ENCODE results near the gene CABYR.

The CABYR gene, protein sequence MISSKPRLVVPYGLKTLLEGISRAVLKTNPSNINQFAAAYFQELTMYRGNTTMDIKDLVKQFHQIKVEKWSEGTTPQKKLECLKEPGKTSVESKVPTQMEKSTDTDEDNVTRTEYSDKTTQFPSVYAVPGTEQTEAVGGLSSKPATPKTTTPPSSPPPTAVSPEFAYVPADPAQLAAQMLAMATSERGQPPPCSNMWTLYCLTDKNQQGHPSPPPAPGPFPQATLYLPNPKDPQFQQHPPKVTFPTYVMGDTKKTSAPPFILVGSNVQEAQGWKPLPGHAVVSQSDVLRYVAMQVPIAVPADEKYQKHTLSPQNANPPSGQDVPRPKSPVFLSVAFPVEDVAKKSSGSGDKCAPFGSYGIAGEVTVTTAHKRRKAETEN

DNA sequence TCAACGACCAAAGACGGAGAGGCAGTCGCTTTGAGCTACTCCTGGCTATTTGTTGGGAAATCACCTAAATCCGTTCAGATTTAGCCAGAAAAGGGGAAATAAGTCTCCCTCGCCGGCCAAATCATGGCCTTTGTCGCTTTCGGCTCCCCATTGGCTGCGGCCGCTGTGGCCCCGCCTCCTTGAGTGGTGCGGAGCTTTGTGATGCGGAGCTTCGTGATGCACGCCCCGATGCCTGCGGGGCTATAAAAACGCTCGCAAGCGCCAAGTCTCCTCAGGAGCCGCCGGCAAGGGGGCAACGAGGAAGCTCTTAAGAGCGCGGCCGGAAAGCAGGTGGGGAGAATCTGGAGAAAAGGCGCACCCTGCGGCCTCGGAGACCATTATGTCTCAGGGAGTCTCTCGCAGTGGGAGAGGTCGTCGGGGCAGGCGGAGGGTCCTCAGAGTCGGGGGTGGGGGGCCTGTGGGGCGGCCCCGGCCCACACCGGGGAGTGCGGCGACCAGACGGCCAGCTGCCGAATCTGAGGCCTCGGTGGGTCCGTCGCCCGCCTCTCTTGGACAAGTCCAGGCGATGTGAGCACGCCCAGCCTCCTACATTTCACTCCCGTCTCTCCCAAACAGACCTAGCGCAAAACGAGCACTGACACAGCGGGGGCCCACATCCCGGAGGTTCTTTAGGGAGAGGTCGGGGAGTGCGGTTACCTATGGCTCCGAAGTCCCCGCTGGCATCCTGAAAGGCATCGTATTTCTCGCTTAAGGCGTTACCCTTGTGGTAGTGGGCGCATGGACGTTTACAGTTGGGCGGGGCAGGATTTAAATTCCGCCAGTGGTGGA, at the start of gene CABYR:
TSS of gene CABYR (plus strand) at position 274 of the 828 bp plus-strand sequence. CDS start 4,053 bp downstream, outside the sequence.
- no peak for DNase-seq

DNA sequence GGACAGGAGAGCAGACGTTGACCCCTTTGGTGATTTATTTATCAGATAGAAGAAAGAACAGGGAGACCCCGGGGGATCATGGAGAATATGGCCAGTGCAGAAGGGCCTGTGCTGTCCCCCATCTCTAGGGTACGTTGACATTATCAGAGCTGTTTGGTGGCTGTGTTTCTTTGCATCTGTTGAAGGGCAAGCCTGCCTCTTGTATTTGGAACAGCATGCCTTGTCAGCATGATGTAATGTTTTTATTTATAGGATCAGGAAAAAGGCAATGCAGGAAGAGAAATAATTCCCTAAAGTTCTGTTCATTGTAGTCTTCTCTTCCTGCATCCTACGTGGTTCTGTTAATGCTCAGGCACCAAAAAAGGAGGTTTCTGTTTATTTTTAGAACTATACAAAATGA, 49.8 kb upstream of the CABYR start:
- no peak for DNase-seq

DNA sequence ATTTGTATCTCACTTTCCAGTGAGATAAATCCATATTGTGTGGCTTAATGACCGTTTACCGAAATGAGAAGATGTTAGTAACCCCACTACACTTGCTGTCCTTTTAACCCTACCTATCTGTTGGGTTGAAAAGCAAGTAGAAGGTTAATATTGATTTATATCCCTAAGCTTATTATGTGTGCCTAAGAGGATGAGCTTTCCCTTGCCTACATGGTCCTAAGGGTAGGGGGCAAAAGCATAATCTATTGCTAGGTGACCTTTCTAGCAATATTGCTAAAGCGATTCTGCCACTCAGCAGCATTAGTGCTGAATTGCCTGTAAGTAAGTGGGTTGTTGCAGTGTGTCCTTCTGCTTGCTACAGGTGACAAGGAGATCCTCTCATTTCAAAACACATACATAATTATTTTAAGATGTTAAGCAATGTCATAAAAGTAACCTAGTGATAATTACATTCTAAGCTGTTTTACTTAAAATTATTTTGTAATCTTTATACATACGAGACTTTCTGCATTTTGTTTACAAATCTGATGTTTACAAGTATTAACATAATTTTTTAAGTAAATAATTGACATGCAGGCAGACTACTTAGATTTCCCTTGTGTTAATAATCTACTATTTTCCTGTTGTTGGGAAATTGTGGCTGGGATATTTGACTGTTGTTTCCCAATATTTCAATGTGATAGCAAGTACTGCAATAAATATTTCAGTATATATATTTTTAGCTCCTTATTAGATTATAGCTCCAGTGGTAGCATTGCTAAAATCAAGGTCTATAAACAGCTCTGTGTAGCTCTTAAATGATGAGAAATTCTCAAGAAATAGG, 49.1 kb upstream of the CABYR start:
- DNase-seq: no peak

DNA sequence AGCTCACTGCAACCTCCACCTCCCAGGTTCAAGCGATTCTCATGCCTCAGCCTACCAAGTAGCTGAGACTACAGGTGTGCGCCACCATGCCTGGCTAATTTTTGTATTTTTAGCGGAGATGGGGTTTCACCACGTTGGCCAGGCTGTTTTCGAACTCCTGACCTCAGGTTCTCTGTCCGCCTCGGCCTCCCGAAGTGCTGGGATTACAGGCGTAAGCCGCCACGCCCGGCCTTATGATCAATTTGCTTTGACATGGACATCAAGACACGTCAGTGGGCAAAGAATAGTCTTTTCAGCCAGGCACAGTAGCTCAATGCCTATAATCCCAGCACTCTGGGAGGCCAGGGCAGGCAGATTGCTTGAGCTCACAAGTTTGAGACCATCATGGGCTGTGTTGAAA, 48.0 kb upstream of the CABYR start:
- no peak for DNase-seq

DNA sequence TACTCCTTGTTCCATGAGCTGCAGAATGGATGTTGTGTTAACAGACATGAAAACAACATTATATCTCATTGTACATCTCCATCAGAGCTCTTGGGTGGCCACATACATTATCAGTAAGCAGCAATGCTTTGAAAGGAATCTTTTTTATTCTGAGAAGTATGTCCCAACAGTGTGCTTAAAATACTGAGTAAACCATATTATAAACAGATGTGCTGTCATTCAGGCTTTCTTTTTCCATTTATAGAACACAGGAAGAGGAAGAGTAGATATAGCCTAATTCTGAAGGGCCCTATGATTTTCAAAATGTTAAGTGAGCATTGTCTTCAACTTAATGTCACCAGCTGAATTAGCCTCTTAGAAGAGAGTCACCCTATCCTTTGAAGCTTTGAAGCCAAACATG, 44.3 kb upstream of the CABYR start:
- no peak for DNase-seq

DNA sequence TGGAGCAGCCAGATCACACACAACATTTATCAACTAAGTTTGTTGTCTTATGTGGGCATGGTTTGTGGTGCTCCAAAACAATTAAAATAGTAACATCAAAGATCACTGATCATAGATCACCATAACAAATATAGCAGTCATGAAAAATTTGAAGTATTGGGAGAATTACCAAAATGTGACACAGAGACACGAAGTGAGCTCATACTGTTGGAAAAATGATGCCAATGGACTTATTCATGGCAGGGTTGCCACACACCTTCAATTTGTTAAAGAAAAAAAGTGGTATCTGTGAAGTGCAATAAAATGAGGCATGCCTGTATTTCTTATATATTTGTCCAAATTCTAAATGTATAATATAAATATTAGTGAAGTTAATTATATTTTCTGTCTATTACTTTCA, 42.9 kb upstream of the CABYR start:
- no peak for DNase-seq

DNA sequence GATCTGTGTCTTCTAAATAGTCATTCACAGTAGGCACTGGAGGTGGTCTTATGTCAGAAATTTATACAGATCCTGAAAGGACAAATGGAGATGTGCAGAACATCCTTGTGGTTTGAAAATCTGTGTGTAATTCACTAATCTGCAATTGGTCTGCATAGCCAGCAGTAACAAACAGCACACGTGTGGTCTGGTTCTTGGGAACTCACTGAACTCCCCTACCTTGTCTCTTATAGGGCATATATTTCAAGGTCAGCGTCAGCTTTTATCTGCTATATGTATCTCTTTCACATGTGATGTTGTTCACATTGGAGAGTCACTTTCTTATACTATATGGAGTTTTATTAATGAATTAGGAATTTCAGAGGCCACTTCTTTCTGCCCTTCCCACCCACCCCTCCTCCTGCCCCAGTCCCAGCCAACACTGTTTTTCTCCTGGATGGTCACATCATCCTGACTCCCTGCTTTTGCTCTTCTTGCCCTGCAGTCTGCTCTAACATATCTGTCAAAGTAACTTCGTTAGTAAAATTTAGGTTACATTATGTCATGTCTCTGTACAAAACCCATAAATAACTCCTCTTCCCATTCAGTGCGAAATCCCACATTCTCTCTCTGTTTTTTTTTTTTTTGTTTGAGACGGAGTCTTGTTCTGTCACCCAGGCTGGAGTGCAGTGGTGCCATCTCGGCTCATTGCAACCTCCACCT, 35.4 kb upstream of the CABYR start:
- DNase-seq: no peak

DNA sequence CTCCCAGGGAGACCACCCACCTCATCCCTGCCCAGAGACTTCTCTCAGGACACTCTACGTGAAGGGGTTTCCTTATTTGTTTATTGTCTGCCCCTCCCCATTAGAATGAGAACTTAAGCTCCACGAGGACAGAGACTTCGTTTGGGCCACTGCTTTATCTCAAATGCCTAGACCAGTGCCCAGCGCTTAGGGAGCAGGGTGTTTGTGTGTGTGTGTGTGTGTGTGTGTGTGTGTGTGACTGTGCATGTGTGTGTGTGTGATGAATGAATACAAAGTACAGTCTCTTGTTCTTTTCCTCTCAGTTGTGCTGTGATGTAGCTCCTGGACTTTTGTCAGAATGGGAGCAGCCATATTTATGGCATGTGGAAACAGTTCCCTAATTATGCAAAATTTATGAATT, 34.4 kb upstream of the CABYR start:
- no peak for DNase-seq

DNA sequence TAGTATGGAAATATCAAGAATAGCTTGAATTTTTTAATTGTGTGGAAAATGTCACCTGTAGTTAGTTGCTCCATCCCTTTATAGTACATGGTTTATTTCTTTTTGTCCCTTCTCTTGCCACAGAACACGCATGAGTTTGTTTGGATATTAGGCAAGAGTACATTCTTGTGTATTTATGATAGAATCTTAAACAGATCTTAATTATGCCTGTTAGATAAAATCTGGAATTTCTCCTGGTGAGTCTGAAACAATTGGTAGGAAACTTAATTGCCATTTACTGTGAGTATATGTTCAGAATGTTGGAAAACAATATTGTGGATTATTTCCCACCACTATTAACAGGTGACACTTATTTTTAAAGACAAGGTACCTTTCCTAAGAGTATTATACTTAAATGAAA, 30.2 kb upstream of the CABYR start:
- no peak for DNase-seq

DNA sequence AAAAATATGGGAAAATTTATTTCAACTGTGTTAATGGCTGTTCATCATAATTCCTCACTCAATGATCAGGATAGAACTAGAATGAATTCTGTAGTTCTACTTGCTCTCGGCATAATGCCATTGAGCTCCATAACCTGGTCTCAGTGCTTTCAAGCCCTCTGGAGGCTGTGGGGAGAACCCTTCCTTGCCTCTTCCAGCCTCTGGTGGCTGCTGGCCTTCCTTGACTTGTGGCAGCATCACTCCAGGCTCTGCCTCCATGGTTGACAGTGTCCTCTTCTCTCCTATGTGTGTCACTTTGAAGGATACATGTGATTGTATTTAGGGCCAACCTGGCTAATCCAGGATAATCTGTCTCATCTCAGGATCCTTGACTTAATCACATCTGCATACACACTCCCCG, 26.9 kb upstream of the CABYR start:
- no peak for DNase-seq

DNA sequence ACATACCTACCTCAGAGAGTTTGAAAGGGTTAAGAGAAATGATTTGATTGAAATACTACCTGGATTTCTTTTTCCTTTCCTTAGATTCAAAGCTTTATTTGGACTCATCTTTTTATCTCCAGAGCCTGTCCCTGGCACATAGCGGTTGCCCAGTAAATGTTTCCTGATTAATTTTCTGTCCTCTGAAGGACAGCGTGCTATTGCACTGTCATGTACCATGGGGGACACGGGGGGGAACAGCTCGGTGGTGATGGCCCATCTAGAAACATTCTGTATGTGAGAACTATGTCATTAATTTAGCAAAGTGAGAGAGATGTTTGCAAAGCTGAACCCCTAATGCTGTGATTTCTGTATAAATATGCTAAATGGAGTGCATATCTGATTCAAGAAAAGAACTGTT, 26.4 kb upstream of the CABYR start:
- DNase-seq: no peak

DNA sequence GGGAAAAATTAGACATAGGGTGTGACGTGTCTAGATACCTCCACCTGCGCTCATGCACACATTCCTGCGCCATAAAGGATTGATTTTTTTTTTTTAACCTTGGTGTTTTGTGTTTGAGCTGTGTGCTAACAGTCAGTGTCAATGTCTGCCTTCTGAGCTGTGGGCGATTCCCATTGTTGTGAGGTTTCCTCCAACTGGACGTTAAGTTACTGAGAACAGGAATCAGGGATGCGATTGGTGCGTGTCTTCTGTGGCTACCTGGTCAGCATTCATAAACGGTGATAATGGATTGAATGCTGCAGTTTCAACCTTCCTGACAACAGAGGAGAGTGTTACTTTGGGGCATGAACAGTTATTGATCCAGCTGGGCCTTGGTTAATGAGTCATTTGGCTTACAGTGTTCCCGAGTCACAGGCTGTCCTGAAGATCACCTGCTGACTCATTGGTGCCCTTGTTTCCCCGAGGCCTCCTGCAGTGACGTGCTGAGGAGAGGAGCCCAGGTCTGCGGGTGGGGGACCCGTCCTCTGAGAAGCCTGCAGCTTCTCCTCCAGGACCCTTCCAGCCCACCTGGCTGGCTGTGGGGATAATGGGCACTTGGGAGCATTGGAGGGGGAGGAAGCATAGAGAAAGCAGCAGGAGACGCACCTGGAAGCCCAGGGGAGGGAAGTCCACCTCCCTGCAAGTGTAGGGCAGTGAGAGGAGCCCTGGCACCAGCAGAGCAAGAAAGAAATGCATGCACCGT, 25.8 kb upstream of the CABYR start:
- no peak for DNase-seq

DNA sequence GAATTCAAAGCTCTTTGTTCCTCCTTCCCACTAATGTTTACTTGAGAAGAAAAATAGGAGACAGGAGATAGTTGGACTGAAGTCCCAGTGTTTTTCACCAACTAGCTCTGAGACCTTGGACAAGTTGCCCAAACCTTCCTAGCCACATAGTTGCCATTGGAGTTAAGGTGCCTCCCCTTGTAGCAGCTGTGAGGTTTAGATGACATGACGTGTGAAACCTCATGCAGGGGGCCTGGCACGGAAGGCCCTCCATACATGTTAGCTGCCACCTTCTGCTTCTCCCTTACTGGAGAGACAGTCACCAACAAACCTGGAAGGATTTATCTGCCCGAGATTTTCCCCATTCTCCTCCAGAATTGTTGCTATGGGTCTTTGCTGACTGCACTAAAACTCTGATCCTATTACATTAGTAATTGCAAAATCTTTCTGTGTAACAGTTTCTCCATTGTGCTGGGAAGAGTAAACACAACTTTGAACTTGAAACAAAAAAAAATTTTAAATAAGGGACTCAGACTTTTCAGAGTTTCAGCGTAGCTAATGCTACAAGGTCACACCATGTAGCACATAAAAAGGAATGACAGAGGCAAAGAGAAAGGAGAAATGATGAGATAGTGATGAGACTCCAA, 23.8 kb upstream of the CABYR start:
- no peak for DNase-seq

DNA sequence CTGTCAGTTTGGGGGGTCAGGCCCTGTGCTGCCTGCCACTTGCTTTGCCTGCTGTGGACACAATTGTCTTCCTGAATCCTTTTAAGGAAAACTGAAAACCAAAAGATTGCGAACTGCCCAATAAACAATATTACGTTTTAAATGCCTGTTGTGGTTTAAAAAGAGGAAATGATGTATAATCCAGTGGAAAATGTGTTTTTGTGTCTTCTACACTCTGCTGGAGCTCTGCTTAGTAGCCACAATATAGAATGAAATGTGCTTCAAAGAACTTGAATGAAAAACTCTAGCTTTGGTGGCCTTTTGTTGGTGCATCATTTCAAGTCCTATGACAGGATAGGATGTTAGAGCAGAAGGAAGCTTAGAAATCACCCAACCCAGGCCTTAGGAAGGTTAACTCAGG, 23.2 kb upstream of the CABYR start:
- peak; percentile 63 for DNase-seq

DNA sequence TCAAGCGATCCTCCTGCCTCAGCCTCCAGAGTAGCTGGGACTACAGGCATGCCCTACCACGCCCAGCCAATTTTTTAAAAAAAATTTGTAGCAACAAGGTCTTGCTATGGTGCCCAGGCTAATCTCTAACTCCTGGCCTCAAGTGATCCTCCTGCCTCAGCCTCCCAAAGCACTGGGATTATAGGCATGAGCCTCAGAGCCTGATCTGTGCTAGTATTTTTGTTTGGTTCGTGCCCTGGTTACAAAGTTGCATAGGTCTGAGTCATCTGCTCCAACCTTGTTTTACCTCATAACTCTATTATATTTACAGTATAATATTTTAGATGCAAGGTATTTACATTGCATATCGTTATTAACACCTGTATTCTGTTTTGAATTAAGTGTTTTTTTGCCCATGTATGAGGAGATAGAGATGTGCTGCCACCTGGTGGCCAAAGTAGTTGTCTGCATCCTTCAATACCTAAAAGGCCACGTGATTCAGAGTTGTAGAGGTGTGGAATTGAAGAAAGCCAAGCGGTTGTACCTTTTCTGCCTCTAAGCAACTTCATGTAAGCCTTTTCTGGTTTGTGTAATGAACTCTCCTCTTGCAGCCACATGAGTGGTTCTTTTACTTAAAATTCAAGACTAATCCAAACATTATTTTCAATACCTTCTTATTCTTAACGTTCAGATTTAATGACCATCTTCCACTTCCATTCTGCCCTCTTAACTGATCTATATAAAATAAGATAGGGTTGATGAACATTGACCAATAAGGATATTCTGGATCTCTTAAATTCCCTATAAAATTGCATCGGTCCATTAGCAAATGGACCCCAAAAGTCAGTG, 19.9 kb upstream of the CABYR start:
- DNase-seq: peak; percentile 48

DNA sequence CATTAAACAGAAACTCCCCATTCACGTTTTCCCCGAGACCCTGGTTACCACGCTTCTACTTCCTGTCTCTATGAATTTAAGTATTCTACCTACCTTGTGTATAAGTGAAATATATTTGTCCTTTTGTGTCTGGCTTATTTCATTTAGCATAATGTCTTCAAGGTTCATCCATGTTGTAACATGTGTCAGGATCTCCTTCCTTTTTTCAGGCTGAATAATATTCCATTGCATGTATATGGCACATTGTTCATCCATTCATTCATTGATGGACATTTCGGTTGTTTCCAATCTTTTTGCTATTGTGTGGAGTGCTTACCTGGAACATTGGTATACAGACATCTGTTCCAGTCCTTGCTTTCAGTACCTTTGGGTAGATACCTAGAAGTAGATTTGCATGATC, 18.2 kb upstream of the CABYR start:
- DNase-seq: no peak

DNA sequence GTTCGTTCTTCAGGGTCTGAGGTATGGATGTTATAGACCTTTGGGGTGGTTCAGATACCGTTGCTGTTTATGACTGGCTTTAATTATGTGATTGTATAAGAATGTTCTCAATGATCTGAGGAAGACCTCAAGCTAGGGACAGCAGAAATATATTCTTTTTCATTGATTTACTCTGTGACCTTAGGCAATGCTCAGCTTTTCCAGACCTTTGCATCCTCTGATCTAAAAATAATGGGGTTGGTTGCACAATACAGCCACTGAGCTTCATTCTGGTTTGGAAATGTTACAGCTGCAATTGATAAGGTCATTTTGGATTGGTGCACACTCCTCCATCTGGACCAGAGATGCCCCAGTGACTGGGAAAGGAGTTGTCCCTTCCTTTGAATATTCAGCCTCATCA, 17.2 kb upstream of the CABYR start:
- no peak for DNase-seq

DNA sequence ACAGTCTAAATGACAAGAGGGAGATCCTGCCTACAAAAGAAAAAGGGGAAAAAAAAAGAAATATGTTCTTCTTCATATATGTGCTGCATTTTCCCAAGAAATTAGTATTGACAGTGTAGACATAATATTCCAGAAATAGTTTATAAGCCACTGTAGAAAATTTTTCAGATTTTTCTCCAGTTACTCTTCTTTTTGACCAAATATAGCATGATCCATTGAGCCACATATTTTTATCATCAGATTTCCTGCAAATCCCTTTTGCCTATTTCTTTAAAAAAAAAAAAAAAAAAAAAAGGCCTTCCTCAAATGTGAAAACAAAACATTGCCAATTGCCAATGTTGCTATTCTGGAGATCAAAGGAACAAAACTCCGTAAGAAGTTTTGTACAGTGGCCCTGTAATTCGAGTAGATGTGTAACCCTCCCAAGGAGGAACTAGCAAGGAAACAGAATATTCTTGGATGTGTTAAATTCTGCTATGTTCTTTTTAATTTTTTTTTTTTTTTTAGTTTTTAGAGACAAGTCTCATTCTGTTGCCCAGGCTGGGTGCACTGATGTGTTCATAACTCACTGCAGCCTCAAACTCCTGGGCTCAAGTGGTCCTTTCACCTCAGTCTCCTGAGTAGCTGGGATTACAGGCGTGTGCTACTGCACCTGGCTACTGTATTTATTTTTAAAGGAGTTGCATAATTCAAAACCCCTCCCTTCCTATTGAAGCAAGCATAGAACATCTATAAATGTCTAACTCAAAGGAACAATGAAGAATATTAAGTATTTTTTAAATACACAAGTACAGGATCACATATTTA, 12.5 kb upstream of the CABYR start:
- no peak for DNase-seq

DNA sequence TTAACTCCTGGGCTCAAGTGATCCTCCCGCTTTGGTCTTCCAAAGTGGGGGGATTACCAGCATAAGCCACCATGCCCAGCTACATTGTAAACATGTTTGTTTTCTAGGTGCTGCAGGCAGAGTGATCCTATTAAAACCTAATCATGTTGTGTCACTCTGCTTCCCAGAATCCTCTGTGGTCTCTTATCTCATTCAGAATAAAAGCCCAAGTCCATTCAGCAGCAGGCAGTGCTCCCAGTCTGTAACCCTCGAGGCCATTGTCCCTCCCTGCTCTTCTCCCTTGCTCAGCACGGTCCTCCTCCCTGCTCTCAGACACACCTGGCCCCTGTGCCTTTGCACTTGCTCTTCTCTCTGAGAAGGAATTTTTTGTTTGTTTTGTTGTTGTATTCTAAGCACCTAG, 11.1 kb upstream of the CABYR start:
- no peak for DNase-seq

DNA sequence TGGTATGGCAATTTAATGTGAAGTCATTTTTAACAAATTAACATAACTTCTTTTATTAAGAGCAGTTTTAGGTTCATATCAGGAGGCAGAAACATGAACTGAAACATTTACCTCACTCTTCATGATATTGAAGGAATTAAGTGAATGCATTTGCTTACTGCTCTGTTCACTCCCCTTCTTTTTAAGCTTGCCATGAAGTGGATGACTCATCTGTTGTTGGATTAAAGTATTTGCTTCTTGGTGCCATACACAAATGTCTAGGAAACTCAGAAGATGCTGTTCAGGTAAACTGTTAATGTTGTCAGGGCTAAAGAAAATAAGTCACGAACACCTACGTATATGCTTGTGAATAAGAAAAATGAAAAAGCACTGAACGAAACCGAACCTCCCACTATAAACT, 10.2 kb upstream of the CABYR start:
- no peak for DNase-seq
